GM21526 (cell line): ENCODE measurements around the gene KIAA1217.
"Not testable (repeated sequence)": the region's sequence is repeated elsewhere in the genome, so short reads cannot be mapped to it uniquely, and the experiment has no call there.

ENCODE experiments used
- ATAC-seq: cut with Tn5 transposase; IDR thresholded peaks from one replicate; pipeline ENCODE4 v1.9.1; 2021; ENCODE audit warnings: moderate library complexity; ENCODE audit not compliant: unreplicated experiment, low FRiP score

KIAA1217 gene

DNA sequence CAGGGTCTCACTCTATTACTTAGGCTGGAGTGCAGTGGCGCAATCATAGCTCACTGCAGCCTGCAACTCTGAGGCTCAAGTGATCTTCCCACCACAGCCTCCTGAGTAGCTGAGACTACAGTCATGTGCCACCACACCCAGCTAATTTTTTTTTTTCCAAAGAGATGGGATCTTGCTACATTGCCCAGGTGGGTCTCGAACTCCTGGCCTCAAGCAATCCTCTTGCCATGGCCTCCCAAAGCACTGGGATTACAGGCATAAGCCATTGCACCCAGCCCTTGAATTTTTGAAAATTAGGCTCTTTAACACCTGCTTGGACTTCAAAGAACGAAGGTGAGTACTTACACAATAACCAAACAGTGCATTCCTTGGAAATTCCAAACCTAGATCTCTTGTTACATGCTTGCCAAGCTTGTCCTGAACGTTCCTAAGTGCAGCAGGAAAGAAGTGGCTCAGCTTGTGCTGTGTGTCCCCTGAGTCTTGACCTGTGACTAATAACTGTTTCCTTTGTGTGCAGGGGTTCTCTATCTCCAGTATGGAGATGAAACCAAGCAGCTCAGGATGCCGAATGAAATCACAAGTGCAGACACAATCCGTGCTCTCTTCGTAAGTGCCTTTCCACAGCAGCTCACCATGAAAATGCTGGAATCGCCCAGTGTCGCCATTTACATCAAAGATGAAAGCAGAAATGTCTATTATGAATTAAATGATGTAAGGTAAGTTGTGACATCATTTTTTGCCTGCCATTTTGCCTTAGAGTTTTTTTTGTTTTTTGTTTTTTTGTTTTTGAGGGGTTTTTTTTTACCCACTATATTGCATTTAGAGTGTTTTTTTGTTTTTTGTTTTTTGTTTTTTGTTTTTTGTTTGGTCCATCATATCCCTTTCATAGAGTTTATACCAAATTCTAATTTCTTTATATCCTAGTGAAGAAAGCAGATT lies 223.8 kb downstream of the KIAA1217 start:
- ATAC-seq, result no peak

- no peak for ATAC-seq
Measured at GRCh38 chr10:24433705-24434104, 224.8 kb downstream of the KIAA1217 start.

- ATAC-seq, result no peak
Measured at GRCh38 chr10:24434961-24435360, 226.0 kb downstream of the KIAA1217 start.

DNA sequence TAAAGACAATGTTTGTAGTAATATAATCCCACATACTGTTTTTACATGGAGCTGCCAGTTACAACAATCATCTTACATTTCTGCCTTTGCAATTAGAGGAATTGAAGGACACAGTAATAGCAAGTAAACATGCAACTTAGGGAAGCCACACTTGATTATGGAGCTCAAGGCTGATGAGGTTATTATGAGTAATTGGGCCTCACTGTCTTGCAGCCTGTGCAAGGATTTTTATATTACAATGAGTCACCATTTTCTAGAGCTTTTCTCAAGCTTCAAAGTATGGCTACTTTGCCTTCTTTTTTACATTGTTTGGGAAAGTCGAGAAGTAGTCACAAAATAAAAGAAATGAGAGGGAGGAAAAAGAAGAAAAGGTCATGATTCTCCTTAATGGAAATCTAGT lies 226.4 kb downstream of the KIAA1217 start:
- ATAC-seq, result no peak

DNA sequence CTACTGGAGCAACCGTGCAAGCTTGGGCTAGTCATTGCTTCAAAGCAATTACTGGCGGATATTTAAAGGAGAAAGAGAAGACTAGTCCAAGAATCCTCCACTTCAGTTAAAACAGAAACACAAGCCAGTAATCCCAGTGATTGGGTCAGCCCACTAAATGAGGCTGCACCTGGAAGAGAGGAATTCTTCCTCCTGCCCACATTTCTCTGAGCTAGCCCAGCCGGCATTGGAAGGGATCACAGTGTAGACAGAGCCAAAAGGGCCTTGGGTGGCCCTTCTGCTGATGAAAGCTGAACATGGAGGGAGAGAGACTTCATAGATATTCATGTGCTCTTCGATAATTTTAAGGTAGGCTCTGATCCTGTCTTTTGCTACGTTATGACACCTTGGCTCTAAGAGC lies 228.4 kb downstream of the KIAA1217 start:
- no peak for ATAC-seq

GRCh38 chr10:24438800-24439199 lies 229.9 kb downstream of the KIAA1217 start:
- ATAC-seq, result no peak

DNA sequence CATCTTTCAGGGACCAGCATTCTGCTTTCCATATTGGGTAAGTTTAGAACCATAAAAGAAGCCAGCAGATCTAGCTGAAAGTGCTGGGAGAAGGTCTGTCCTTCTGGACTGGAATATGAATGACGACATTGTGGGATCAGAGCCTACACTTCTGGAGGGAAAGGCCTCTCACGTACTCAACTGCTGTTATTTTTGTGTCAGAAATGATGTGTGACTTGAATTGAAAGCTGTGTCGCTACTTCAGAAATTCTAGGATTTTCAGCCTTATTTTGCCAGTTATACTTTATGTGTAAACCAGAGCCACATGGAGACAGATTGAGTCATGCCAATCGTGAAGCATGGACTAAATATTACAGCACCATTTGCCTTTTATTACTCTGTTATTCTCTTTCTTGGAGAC lies 231.0 kb downstream of the KIAA1217 start:
- no peak for ATAC-seq

DNA sequence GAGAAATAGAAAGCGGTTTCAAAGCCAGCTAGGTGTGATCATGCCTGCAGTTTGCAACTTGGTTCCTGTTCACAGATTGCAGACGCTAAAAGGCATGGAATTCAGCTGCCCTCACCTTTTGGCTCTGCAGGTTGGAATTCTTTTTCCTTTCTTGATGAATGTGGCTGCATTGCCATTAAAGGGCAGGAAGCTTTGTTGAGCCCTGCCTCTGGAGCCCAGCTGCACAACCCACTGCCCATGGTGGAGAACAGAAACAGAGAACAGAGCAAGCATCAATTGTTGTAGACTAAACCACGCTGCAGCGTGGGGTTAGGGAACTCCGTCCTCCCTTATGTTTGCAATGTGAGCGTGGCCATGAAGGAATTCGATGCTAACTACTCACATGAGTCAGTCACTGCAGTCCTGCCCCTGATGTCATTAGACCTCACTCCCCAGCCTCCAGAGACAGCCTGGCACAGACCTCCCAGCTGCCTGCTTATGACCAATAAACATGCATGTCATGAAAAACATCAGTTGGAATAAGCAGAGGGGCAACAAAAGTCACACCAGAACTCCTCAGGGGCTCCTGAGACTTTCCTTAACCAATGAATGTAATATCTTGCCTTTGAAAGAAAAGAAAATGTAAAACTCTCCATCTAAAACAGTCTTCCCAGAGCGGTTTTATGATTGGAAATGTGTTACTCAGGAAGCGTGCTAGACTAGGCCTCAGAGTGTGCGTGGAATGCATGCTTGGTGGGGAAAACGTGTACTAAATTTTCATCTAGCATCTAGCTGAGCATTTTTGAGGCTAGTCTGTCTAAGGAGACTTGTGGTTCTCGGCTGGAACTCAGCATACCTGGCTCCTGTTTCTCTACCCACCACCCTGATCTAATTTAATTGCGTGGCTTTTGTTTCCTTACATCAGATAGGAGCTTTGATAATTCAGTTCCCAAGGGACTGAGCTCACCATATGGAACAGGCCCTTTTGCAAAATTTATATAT lies 232.2 kb downstream of the KIAA1217 start:
- no peak for ATAC-seq

DNA sequence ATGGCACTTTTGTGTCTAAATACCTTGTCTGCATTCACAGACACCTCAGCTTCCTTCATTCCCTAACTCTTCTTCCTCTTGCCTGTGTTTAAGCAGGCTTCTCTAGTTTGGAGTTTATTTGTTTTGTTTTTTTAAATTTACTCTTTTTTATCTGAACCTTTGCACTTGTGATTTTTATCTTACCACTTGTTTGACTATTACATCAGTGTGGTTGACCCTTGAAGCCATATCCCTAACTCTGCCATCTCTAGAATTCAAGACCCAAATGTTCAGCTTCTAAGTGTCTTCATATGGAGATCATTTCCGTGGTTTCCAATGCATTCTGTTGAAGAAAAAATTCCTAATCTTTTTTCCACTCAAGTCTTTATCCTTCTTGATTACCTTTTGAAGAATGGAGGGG lies 233.3 kb downstream of the KIAA1217 start:
- ATAC-seq, result no peak

DNA sequence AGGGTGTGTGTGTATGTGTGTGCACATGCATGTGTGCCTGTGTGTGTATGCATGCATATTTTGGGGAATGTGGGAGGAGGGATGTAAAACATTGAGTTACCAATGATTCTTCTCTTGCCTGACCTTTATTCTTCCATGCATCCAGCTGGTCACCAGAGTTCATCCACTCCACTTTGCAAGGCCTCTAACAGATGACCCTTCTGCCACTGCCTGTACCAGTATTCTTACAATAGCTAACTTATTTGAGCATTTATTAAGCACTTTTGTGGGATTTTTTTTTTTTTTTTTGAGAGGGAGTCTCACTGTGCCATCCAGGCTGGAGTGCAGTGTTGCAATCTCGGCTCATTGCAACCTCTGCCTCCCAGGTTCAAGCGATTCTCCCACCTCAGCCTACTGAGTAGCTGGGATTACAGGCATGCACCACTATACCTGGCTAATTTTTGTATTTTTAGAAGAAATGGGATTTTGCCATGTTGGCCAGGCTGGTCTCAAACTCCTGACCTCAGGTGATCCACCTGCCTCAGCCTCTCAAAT lies 233.8 kb downstream of the KIAA1217 start:
- ATAC-seq, result not testable (repeated sequence)

GRCh38 chr10:24444337-24444736 lies 235.4 kb downstream of the KIAA1217 start:
- no peak for ATAC-seq

- not testable (repeated sequence) for ATAC-seq
Measured at GRCh38 chr10:24445958-24446357, 237.0 kb downstream of the KIAA1217 start.

GRCh38 chr10:24446739-24447138 lies 237.8 kb downstream of the KIAA1217 start:
- no peak for ATAC-seq

DNA sequence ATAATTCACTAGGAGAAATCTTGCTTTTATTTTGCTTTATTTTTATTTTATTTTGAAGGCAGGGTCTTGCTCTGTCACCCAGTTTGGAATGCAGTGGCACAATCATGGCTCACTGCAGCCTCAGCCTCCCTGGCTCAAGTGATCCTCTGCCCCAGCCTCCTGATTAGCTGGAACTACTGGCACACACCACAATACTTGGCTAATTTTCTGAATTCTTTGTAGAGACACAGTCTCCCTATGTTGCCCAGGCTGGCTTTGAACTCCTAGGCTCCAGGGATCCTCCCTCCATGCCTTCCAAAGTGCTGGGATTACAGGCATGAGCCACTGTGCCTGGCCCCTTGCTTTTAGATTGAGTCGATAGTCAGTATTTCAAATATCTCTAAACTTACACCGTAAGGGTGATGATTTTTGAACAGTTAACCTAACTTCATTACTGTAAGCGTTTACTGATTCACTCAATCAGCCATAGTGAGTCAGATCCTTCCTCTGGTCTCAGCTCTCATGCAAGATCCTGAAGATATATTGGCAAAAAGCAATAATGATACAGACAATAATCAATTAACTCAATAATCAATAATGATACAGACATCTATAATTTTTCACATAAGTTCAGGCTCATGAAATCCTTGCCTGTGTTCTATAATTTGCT lies 239.5 kb downstream of the KIAA1217 start:
- ATAC-seq, result no peak

DNA sequence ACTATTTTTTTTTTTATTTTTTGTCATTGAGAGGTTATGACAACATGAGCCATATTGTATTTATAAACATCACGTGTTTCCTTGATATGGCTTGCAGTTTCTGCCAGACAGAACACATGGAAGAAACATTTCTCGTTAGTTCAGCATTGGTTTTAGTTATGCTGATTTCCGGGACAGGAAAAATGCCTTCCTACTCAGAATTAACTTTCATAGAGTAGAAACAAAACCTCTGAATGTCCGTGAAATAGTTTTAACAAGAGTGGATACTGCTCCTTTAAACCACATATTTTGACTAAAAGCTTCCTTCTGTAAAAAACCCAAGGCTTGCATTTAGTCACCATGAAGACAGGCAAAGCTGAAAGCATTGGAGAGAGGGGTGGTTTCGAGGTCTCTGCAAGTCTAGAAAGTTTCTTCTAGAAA lies 240.4 kb downstream of the KIAA1217 start:
- peak; percentile 79 for ATAC-seq

DNA sequence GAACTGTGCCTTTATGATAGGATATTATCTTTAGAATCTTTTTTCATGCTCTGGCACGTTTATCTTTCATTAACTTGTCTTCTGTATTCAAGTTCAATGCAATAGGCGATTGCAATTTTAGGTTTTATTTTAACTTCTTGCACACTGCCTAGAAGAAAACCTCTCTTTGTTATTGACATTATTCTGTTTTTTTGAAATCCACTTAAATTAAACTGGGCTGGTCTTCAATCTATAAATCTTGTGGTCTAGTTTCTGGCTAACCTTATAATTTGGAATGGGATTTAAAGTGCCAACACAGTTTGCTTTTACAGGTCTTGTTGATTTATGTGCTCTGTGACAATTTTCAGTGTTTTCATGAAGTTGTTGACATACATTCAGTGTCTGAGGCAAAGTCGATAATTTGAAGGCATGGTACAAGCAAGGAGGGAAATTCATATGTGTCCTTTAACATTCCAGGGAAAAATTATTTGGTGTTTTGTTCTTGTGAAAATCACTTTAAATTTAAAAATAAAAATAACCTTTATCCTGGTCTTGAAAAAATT lies 240.9 kb downstream of the KIAA1217 start:
- no peak for ATAC-seq

DNA sequence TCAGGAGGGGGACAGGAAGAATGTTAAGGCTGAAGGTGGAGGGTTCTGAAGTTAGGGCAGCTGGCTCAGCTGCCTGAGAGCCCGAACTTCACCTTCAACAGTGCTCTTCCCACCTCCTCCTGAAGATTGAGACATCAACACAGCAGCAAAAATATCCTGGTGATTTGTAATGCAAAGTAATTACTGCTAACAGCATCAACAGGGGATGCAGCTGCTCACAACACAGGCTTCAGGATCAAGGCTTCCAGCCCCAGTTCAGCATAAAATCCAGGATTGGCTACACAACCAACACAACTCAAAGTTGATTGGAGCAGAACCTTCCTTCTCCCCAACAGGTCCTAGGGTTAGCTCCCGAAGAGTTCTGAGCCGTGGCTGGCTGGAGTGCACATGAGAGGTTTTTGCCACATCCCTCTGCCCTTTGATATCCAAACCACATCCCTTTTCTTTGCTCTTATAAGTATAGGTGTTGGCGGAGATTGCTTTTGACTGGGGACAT lies 242.4 kb downstream of the KIAA1217 start:
- no peak for ATAC-seq

- ATAC-seq, result no peak
Measured at GRCh38 chr10:24452030-24452429, 243.1 kb downstream of the KIAA1217 start.

GRCh38 chr10:24453404-24453830 lies 244.5 kb downstream of the KIAA1217 start:
- no peak for ATAC-seq

GRCh38 chr10:24453973-24454372 lies 245.0 kb downstream of the KIAA1217 start:
- no peak for ATAC-seq
